ENCODE results near the gene TNFSF8.

TNFSF8 gene

GRCh38 chr9:114921171-114921570, 9.2 kb downstream of the TNFSF8 start:
- peak; percentile 9 for DNase-seq (ENCODE audit: low read depth)
- TF ChIP-seq CTCF (conservative IDR thresholded peaks at IDR 0.05; ENCODE audit: control insufficient read depth, insufficient read depth, low read depth, low read length): no peak

GRCh38 chr9:114919611-114920010, 10.8 kb downstream of the TNFSF8 start:
- H3K4me3 ChIP-seq (ENCODE audit: control insufficient read depth, low read depth, low read length): no peak overlapping the region
- DNase-seq (ENCODE audit: low read depth): no peak
- TF ChIP-seq CTCF (conservative IDR thresholded peaks at IDR 0.05; ENCODE audit: control insufficient read depth, insufficient read depth, low read depth, low read length): no peak

More at GRCh38 chr9:114921171-114921570, 9.2 kb downstream of the TNFSF8 start:
- no peak overlapping the region for H3K4me3 ChIP-seq (ENCODE audit: control insufficient read depth, low read depth, low read length)

- H3K4me3 ChIP-seq (ENCODE audit: control insufficient read depth, low read depth, low read length): no peak overlapping the region
- no peak for TF ChIP-seq CTCF (conservative IDR thresholded peaks at IDR 0.05; ENCODE audit: control insufficient read depth, insufficient read depth, low read depth, low read length)
- DNase-seq (ENCODE audit: low read depth): no peak
These were observed 13.9 kb downstream of the TNFSF8 start for GRCh38 chr9:114916481-114916880.

GRCh38 chr9:114914139-114914538, 16.3 kb downstream of the TNFSF8 start:
- DNase-seq (ENCODE audit: low read depth): peak; percentile 20
- TF ChIP-seq CTCF (conservative IDR thresholded peaks at IDR 0.05; ENCODE audit: control insufficient read depth, insufficient read depth, low read depth, low read length): peak; percentile 34
- H3K4me3 ChIP-seq (ENCODE audit: control insufficient read depth, low read depth, low read length): no peak overlapping the region

- DNase-seq (ENCODE audit: low read depth): no peak
- TF ChIP-seq CTCF (conservative IDR thresholded peaks at IDR 0.05; ENCODE audit: control insufficient read depth, insufficient read depth, low read depth, low read length): no peak
- H3K4me3 ChIP-seq (ENCODE audit: control insufficient read depth, low read depth, low read length): no peak overlapping the region
These were observed 16.7 kb downstream of the TNFSF8 start for GRCh38 chr9:114913656-114914055.

- DNase-seq (ENCODE audit: low read depth): no peak
- no peak for TF ChIP-seq CTCF (conservative IDR thresholded peaks at IDR 0.05; ENCODE audit: control insufficient read depth, insufficient read depth, low read depth, low read length)
- H3K4me3 ChIP-seq (ENCODE audit: control insufficient read depth, low read depth, low read length): no peak overlapping the region
These were observed 17.2 kb downstream of the TNFSF8 start for GRCh38 chr9:114913217-114913616.

Measured in fibroblast of mammary gland (primary cell).